ENCODE measurements around the gene SDC3.
"Not testable (repeated sequence)": the region's sequence is repeated elsewhere in the genome, so short reads cannot be mapped to it uniquely, and the experiment has no call there.

The SDC3 gene, protein sequence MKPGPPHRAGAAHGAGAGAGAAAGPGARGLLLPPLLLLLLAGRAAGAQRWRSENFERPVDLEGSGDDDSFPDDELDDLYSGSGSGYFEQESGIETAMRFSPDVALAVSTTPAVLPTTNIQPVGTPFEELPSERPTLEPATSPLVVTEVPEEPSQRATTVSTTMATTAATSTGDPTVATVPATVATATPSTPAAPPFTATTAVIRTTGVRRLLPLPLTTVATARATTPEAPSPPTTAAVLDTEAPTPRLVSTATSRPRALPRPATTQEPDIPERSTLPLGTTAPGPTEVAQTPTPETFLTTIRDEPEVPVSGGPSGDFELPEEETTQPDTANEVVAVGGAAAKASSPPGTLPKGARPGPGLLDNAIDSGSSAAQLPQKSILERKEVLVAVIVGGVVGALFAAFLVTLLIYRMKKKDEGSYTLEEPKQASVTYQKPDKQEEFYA

DNA sequence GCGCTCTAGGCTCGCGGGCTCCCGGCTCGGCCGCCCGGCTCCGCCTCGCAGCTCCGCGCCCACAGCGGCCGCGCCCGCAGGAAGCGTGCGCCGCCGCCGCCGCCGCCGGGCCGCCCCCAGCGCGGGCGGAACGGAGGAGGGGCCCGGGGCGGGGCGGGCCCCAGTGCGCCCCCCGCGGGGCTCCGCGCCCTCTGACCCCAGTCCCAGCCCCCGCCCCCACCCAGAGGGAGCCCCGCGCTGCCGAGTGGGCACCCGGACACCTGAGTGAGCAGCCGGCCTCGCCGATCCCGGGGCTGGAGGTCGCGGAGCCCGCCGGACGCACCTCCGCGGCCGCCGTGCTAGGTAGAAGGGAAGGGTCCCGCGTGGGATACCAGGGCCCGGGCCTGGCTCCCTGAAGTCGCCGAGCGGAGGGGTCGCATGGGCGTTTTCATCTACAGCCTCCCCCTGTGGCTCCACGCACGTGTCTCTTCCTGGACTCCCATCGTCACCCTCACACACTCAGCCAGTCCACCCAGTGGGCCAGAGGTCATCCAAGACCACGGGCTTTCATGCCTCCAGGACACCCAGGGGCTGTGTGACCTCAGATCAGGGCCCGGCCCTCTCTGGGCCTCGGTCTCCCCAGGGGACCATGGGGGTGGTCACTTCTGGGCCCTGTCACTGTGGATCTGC is at the start of gene SDC3:
Gene SDC3, minus strand, starts transcription at position 63 of the 669 bp plus-strand sequence. CDS start 172 bp downstream, outside the sequence.
- peak in 1 of 2 donors; percentile 31 for DNase-seq

DNA sequence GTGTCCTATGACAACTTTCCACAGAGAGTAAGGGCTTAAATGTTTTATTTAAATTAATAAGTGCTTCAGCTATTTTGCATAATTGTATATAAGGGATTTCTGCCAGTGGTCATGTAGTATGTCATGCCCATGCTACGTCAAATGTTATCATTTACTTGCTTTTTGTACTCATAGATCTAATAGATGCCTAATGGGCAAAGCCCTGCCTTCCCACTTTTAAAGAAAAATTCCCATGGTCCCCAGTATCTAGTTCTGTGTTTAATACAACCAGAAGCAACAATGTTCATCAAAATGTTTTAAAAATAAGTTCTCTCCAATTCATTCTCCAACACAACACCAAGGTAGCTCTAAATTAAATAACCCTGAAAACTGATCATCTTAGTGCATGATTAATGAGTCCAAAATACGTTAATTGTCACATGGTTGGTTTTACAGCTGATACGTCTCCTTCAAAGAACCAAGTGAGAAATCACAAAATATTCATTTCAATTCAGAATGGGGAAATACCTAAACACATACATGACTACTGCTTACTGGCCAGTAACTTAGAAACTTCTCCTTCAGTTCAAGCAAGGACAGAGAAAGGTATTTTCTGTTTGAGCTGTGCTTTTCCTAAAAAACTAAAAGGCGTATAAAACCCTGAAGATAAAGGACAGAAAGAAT is 49.1 kb upstream of the SDC3 start:
- no peak for DNase-seq

DNA sequence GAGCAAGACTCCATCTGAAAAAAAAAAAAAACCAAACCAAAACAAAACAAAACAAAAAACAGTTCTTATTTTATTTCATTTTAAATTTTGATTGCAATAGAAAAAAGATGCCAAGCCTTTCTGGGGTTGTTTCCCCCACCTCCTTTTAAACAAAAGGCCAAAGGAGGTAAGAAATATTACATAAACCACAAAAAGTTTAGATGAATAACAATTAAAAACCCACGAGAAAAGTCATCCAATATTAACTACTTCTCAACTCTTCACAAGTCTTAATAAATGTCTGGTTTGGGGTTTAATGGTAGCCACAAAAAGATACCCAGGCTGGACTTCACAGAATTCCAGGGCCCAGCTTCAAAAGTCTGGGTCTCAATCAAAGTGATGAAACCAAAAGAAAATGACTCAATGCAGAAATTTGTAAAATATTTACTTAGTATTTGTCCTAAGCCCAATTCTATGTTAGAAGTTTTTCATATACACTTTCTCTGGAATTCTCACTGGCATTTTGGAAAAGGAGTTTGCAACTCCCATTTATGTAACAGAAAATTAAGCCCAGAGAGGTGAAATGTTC is 47.0 kb upstream of the SDC3 start:
- DNase-seq, result no peak

DNA sequence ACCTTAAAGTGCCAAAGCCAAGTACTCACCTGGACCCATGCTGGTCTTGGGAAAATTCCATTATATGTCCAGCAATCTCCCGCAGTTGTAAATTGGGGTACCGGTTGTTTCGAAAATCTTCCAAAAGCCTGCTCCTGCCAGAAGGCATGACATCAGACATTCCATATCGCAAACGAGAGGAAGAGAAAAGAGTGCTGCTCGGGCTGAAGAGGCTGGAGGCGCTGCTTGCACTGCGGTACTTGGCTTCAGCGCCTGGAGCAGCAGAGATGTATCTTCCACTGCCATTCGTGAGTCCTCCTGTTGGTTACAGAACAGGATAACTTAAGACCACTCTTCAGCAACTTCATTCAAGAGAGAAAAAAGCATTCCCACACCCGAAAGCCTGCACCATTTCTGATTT is 45.1 kb upstream of the SDC3 start:
- no peak for DNase-seq

DNA sequence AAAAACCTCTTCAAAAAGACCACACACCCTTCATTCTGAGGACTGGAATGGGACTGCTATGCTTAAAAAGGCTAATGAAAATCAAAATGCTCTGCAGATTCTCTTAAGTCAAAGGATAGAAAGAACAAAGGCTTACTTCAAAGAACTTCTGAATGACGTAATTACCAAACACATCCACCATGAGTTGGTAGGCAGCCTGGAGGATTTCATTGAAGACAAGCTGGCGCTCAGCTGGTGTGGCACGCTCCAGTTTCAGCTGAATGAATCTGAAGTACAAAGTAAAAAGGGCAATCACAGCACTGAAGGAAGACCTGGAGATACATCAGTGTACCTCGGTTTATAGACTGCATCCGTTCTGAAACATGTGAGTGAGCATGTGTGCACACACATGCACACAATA is 43.5 kb upstream of the SDC3 start:
- no peak for DNase-seq

DNA sequence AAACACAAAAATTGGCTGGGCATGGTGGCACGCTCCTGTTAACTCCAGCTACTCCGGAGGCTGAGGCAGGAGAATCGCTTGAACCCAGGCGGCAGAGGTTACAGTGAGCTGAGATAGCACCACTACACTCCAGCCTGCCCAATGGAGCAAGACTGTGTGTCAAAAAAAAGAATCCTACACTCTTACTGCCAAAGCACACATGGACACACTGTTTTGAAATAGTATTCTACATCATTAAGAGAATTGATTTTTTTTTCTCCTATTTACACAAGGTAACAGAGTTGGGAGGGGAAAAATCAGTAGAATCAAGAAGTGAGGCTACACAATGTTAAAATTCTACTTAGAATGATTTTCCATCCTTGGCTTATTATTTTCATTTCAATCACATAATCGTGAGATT is 42.1 kb upstream of the SDC3 start:
- no peak for DNase-seq

DNA sequence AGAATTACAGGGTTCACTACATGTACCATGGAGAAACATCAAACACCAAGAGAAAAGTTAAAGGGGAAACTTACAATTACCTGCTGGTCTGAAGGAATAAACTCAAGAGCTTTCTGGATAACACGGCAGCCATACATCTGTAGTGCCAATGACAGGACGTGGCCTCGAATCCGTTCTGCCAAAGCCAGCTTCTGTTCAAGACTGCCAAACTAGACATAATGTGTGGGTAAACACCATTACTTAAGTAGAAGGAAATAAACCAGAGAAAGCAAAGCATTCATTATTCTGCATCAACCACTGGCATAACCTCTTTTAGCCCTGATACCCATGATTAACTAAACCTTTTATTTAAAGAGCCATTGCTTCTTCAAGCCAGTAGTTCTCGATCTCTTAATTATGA is 41.5 kb upstream of the SDC3 start:
- no peak for DNase-seq

DNA sequence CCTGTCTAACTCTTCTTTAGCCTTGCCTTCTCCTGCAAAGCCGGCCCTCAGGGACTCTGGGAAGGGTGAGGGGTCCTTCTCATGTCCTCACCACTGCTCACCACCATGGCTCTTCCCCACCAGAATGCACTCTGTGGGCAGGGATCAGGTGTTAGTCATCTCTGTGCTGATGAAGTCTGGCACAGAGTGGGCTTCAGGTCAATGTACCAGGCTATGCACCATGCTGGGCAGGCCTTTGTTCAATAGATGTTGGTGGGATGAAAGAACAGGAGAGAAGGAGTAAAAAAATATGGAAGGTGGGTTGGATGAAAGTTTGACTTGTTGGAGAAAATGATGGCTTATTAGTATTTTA is 40.9 kb upstream of the SDC3 start:
- DNase-seq, result not testable (repeated sequence)

DNA sequence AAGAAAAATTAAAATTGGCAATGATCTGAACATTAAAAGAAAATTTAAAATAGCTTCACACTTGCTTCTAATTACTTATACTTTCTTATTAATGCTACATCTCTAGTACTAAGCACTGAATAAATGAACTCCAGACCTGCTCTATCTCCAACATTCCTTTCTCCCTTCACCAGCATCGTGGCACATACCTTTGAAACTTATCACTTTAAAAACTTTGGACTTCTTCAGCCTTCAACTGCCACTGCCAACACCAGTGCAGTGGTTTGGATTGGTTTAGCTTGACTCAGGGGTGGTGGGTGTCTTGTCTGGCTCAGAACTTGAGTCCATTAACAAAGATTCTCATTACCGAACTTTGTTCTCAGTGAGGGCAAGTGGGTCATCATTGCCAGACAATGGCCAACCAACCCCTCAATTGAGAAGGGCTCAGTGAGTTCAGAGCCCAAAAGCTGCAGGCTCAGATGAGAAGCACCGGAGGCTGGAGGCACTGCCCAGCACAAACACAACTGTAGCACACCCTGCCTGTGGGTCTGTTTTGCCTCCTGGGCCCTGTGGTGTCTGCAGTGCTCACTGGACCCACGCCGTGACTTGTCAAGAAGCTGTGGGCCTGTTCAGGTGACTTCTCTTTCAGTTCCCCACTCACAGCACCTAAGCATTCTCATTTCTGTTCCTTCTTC is 40.4 kb upstream of the SDC3 start:
- not testable (repeated sequence) for DNase-seq

DNA sequence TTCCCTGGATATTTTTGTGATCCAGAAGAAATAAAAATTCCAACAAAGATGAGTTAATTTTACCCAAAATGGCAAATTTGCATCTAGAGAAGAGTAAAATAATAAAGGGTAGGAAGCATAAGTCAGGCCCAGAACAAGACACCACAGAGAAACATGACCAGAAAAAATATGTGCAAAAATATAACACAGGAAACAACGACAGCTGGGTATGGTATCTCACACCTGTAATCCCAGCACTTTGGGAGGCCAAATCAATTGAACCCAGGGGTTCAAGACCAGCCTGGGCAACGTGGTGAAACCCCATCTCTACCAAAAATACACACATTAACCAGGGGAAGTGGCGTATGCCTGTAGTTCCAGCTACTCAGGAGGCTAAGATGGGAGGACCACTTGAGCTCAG is 39.7 kb upstream of the SDC3 start:
- no peak for DNase-seq

DNA sequence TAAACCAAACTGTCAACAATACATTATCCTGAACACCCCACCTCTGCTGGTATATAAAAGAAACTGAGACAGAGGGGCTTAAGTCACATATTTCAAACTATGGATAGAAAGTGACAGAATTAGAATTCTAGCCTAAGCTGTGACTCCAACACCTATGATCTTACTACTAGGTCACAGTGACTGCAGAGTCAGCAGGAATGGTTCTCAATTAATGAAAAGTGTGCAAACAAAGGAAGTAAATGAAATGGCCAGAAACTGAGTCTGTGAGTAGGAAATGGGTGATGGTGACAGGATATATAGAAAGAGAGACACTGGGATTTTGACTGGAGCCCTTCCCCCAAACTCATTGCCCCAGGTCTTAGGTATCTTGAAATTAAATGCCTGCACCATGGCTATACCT is 38.7 kb upstream of the SDC3 start:
- DNase-seq, result no peak

DNA sequence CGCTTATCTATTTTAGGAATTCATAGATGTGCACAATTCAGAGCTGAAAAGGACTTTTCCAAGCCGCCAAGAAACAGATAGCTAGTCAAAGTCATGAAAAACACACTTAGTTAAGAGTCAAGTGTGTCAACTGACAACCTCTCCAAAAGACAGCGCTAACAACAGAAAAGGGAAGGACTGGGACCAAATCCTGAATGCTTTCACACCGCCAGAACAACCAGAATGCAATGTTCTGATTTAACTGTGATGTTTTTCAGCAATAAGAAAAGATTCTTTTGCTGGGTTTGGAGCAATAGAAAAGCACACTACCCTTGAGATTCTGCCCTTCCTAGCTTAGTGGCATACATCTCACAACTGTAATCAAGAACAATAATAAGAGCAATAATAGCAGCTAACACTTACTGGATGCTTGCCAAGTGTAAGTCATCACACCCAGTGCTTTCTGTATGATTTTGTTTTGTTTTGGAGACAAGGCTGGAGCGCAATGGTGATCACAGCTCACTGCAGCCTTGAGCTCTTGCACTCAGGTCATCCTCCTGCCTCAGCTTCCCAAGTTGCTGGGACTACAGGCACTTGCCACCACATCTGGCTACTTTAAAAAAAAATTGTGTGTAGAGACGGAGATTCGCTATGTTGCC is 33.9 kb upstream of the SDC3 start:
- no peak for DNase-seq

DNA sequence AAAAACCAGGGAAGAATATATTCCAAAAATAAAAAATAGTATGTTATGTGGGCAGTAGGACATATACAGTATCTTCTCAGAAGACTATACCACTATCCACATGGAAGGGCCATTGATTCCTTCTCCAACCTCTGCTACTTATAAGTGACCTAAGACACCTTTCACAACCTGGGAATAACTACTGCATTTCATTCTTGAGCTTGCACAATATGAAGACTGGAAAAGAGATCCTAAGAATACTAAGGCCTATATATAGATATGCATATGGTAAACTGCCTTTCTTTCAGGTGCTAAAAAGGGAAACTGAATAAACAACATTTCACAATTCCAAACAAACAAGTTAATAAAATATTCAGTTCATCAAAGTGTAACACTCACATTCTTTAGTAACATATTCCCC is 32.0 kb upstream of the SDC3 start:
- no peak for DNase-seq

DNA sequence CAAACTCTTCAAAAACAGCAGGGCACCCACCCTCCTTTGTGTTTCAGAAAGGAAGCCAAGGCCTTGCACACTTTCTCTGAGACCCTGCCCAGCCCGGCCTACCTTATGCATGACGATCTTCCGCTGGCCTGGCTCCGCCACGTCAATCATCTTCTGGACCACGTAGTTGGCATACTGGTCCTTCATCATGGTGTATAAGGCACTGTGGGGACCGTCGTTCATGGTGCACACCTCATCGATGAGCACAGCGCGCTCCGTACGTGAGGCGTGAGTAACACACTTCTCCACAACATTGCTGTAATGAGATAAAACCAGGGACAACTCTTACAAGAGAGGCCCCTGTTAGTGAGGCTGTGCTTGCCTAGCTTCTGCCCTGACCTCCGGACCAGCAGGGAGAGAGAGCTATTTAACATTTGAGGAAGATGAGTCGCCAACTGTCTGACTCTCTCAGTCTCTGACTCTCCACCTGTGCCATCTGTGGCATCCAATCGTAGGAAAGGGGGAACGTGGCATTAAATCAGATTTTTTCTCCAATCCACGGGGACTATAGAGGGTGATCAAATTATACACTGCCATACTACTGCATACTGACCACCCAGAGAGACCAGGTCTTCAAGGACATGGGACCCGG is 28.1 kb upstream of the SDC3 start:
- no peak for DNase-seq

DNA sequence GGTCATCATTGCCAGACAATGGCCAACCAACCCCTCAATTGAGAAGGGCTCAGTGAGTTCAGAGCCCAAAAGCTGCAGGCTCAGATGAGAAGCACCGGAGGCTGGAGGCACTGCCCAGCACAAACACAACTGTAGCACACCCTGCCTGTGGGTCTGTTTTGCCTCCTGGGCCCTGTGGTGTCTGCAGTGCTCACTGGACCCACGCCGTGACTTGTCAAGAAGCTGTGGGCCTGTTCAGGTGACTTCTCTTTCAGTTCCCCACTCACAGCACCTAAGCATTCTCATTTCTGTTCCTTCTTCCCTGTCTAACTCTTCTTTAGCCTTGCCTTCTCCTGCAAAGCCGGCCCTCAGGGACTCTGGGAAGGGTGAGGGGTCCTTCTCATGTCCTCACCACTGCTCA is 27.2 kb upstream of the SDC3 start:
- DNase-seq, result not testable (repeated sequence)

DNA sequence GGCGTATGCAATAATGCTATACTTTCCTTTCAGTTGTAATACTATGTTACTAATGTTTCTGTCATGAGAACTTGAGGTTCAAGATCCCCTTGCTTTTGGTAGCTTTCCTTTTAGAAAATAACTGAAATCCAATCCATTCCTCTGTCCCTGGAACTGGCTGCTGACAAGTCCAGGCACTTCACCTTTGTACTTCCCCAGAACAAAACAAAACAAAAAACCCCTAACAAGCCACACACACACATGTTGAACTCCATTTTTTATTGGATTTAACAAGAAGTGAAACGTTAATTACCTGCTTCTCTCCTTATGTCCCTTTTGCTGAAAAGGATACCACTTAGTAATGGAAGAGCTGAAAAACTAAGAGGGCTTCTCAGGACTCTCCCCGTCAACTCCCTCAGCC is 26.1 kb upstream of the SDC3 start:
- no peak for DNase-seq

DNA sequence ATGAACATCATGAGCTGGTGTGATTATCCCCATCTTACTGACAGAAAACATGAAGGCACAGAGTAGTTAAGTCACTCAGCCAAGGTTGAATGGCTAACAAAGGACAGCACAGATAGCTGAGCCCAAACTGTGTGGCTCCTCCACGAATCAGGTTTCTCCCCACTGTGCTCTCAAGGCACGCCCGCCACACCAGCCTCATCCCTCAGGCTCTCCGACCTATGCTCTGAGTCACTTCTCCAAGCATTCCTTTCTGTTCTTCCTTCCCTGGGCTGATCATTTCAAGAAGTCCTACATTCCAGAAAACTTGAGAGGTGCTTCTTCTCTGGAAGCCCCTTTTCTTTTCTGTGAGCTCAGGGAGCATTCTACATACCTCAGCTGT is 25.3 kb upstream of the SDC3 start:
- no peak for DNase-seq

DNA sequence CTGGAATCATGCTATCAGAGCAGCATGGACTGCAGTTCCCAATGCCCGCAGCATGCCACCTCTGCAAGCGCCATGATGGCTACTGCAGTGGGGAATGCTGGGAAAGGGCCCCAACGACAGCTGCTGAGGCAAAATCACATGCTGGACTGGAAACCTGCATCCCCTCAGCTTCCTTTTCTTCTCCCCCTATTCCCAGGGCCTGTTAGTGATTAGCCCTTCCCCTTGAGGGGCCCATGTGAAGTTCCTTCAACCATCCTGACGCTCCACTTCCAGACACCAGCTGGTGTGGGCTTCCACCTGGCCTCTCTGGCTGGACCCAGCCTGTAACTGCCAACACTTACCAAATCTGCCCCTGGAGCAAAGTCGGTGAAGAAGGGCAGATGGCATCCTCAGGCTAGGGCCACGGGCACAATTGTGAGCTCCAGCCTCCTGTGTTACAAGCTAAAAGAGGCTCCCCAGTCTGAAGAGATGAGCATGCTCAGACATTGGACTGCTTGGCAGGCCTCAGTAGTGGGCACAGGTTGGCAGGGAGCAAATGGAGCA is 22.1 kb upstream of the SDC3 start:
- DNase-seq, result no peak

DNA sequence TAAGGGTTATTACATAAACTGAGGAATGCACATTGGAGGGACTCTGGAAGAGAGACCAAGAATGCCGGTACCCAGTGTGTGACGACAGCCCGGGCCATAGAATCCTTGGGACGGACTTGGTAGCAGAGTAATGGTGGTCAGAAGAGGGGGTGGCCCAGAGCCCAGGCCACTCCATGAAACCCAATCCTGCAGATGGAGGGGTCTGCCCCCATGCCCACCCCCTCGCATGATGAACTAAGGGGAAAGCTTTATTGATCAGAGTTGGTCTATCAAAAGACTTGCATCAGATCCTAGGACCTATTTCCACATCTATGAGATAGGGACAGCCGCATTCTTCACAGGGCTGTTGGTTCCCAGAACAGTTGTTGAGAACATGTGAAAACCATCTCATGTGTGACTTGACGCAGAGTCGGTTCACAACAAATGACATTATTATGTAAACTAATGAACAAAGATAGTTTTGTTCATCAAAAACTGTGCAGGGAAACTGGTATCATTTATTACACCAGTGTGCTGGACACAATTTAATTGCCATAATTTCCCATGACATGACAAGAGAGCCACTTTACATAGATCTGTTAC is 21.5 kb upstream of the SDC3 start:
- DNase-seq, result no peak

DNA sequence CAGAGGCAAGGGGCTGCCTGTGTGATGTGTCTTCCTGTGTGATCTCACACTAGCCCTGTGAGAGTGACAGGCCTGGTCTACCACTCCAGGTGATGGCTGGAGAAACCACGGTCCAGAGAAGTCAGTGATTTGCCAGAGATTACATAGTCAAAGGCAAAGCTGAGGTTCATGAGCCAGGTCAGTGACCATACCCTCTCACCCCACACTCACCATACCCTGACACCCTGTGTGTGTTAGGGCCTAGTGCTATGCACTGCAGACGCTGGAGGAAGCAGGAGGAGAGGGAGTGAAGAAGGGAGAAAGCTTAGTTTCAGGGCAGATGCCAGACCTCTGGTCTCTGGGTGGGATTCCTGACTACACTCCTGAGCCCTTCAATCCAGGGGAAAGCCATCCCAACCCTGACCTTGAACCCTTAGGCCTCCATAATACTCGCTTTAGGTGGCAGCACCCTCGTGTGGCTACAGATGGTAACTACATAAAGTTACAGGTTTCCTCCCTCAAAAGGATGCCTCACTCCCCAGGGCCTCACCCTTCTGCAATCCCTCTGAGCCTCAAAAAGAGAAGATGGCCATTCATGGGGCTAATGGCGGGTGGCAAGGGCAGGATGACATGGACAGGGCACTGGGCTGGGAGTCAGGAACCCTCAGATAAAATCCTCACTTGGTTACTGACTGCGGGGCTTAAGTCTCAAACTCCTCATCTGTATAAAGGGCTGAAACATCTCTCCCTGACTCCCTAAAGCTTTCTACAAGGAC is 20.8 kb upstream of the SDC3 start:
- DNase-seq, result peak; percentile 36 to 59

DNA sequence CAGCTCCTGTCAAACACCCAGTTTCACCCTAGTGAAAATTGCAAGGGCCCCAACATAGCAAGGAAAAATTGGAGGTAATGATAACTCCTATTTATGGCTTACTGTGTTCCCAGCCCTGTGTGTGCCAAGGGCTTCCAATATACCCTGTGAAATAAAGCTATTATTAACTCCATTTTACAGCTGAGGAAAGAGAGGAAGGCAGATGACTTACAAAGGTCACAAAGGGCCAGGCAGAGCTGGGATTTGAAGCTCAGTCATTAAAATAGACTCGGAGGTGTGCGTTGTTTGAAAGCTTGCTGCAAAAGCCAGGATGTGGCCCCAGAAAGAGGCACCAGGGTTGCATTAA is 20.2 kb upstream of the SDC3 start:
- no peak for DNase-seq
